ENCODE results near the gene RTKN. TPM values are rescaled to one million over a fixed set of nuclear protein-coding genes. Genes with fewer than 3 reads are reported as not detected.
"Not testable (repeated sequence)": the region's sequence is repeated elsewhere in the genome, so short reads cannot be mapped to it uniquely, and the experiment has no call there.

Gene RTKN
- total RNA-seq, 1 experiment from 2014 or later, result 94.0 TPM

DNA sequence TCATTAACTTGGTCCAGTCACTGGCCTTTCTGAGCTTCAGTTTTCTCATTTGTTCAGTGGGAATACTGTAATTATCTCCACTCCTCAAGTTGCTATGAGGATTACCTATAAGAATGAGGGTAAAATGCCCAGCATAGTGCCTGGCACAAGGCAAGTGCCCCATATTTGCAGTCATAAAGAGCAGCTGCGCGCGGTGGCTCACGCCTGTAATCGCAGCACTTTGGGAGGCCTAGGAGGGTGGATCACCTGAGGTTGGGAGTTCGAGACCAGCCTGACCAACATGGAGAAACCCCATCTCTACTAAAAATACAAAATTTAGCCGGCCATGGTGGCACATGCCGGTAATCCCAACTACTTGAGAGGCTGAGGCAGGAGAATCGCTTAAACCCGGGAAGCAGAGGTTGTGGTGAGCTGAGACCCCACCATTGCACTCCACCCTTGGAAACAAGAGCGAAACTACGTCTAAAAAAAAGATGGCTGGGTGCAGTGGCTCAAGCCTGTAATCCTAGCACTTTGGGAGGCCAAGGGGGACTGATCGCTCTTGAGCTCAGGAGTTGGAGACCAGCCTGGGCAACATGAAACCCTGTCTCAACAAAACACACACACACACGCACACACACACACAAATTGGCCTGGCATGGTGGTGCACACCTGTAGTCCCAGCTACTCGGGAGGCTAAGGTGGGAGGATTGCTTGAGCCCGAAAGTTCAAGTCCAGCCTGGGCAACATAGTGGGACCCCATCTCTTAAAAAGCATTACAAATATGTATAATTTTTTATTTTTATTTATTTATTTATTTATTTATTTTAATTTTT is 953 bp upstream of the RTKN start:
- RAD21 ChIA-PET (ENCODE audit: low non-redundant PET in 1 of 2, low total read pairs in 2 of 2, uncharacterized antibody in 2 of 2, unreplicated experiment in 2 of 2), result interaction anchor here in 1 of 2 experiments (0.7 kb wide), 1 partner anchor 16 kb away, joined by 3 read pairs; the partner anchor contains the start of gene WBP1
- intact Hi-C loops (cut with micrococcal nuclease), result not testable (repeated sequence)
- H2AFZ ChIP-seq (ENCODE audit: low read depth, low read length, poor library complexity, severe bottlenecking), result peak overlapping the region; percentile 13

DNA sequence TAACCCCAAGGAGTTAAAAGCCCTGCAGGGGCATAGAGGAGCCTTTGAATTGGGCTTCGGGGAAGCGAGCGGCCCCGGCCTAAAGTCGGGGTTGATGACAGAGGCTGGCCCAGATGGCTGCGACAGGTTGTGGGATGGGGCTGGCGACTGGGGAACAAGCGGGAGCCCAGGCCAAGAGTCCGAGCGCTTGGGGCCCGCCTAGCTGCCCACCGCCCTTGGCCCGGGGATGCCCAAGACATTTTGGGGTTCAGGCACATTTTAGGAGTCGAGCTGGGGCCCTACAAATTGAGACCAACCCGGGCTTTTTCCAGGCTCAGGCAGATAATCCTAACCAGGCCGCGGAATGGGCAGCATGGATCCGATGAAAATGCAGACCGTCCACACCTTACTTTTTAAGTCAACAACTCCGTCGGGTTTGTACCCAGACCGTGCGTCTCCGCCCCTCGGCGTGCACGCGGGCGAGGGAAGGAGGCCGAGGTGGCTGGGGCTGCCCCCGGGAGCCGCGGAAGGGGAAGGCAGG is 507 bp downstream of the RTKN start:
- Histone ChIP-seq H3K9ac (ENCODE audit: low read length) (peak overlapping the region; percentile 78), H3K9me2 (ENCODE audit: insufficient read depth) (no peaks in the 10 kb centered on the region), H3K27me3 (ENCODE audit: insufficient read depth, low read length) (no peaks in the 10 kb centered on the region), H4K20me1 (ENCODE audit: insufficient read depth) (no peaks in the 10 kb centered on the region; the same call in 1 of the 2 replicates), H3K4me1 (ENCODE audit: control insufficient read depth in 1 of 2, insufficient read depth in 2 of 2, low read length in 2 of 2) (peaks cover 29 to 47% of the 10 kb centered on the region in 2 experiments), H3K79me2 (ENCODE audit: insufficient read depth, low read length) (peaks cover 45% of the 10 kb centered on the region), H3K36me3 (ENCODE audit: control insufficient read depth in 1 of 2, insufficient read depth in 2 of 2, low read length in 2 of 2) (peaks cover 0 to 13% of the 10 kb centered on the region in 2 experiments; a peak in 1 of 4 replicates), H3K9me3 (ENCODE audit: control insufficient read depth in 1 of 2, insufficient read depth in 1 of 2, low read depth in 1 of 2, low read length in 2 of 2) (no peaks in the 10 kb centered on the region), H3K27ac (ENCODE audit: low read depth, low read length) (peak overlapping the region; percentile 99), H3K4me3 (replicated peaks in 1 of 2; ENCODE audit: low read depth in 1 of 2, low read length in 2 of 2) (peak overlapping the region; percentile 66 to 69), H2AFZ (ENCODE audit: low read depth, low read length, poor library complexity, severe bottlenecking) (no peak overlapping the region), H3K4me2 (ENCODE audit: low read length) (peak overlapping the region; percentile 91)
- RAD21 ChIA-PET (ENCODE audit: low non-redundant PET in 1 of 2, low total read pairs in 2 of 2, uncharacterized antibody in 2 of 2, unreplicated experiment in 2 of 2), result no interaction called here
- TF ChIP-seq CBX3 (IDR thresholded peaks at IDR 0.05; ENCODE audit: low read depth) (no peak), CEBPB (IDR thresholded peaks at IDR 0.05; ENCODE audit: low read depth) (no peak), EGR1 (IDR thresholded peaks at IDR 0.05; ENCODE audit: low read depth) (no peak), ELF1 (IDR thresholded peaks at IDR 0.05; ENCODE audit: borderline replicate concordance, low read depth) (no peak), POLR2AphosphoS5 (IDR thresholded peaks at IDR 0.05; ENCODE audit: low read depth, low read length) (no peak), ZFX (IDR thresholded peaks at IDR 0.05) (peak; percentile 58)
- TF ChIP-seq, protein P1, sequence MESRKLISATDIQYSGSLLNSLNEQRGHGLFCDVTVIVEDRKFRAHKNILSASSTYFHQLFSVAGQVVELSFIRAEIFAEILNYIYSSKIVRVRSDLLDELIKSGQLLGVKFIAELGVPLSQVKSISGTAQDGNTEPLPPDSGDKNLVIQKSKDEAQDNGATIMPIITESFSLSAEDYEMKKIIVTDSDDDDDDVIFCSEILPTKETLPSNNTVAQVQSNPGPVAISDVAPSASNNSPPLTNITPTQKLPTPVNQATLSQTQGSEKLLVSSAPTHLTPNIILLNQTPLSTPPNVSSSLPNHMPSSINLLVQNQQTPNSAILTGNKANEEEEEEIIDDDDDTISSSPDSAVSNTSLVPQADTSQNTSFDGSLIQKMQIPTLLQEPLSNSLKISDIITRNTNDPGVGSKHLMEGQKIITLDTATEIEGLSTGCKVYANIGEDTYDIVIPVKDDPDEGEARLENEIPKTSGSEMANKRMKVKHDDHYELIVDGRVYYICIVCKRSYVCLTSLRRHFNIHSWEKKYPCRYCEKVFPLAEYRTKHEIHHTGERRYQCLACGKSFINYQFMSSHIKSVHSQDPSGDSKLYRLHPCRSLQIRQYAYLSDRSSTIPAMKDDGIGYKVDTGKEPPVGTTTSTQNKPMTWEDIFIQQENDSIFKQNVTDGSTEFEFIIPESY (IDR thresholded peaks at IDR 0.05; ENCODE audit: extremely low read depth, insufficient replicate concordance, low read length), result no peak
- peak; percentile 9 for ATAC-seq
- TSS peak; percentile 46 for BruUV-seq (replicated peaks)
- POLR2A ChIA-PET, result interaction anchor here (0.7 to 1.7 kb wide), 8 partner anchors 7 to 50 kb away, joined by 3 to 10 read pairs (median 4); partner anchors contain the start of genes INO80B and MRPL53
- CTCF ChIA-PET, result interaction anchor here (1.3 to 1.4 kb wide), 3 partner anchors 41 to 106 kb away, joined by 3 to 6 read pairs (median 4); partner anchors contain the start of genes CCDC142 and TTC31
- intact Hi-C loops (cut with micrococcal nuclease), result no loop called here
- DNase-seq (ENCODE audit: low read depth, low spot score), result no peak

More for the DNA sequence above, 953 bp upstream of the RTKN start:
- CTCF ChIA-PET; H3K27me3 ChIP-seq (ENCODE audit: insufficient read depth, low read length); H3K9me3 ChIP-seq (ENCODE audit: control insufficient read depth in 1 of 2, insufficient read depth in 1 of 2, low read depth in 1 of 2, low read length in 2 of 2); DNase-seq (ENCODE audit: low read depth, low spot score); BruUV-seq (replicated peaks); H3K9me2 ChIP-seq (ENCODE audit: insufficient read depth); H4K20me1 ChIP-seq (ENCODE audit: insufficient read depth): not testable (repeated sequence)
- POLR2A ChIA-PET, result interaction anchor here (0.6 to 3.0 kb wide), 9 partner anchors 9 to 62 kb away, joined by 3 to 13 read pairs (median 4); partner anchors contain the start of genes DCTN1, INO80B and WBP1
- Histone ChIP-seq H3K4me2 (ENCODE audit: low read length) (peak overlapping the region; percentile 91), H3K4me1 (ENCODE audit: control insufficient read depth in 1 of 2, insufficient read depth in 2 of 2, low read length in 2 of 2) (peaks cover 29 to 47% of the 10 kb centered on the region in 2 experiments), H3K36me3 (ENCODE audit: control insufficient read depth in 1 of 2, insufficient read depth in 2 of 2, low read length in 2 of 2) (peaks cover 0 to 11% of the 10 kb centered on the region in 2 experiments; a peak in 1 of 4 replicates), H3K9ac (ENCODE audit: low read length) (peak overlapping the region; percentile 78), H3K4me3 (replicated peaks in 1 of 2; ENCODE audit: low read depth in 1 of 2, low read length in 2 of 2) (peak overlapping the region; percentile 66 to 69), H3K79me2 (ENCODE audit: insufficient read depth, low read length) (peaks cover 31% of the 10 kb centered on the region), H3K27ac (ENCODE audit: low read depth, low read length) (peak overlapping the region; percentile 99)
- ATAC-seq, result peak; percentile 10
